GM12874 (cell line): ENCODE results near the gene CPD.

Source experiments
- CTCF ChIP-seq: IDR thresholded peaks from 2 replicates; pipeline ENCODE4 v1.5.1; 2011; ENCODE audit warnings: low read depth, mild to moderate bottlenecking, control low read depth, low read length, moderate library complexity; ENCODE audit not compliant: insufficient read depth

CPD gene

GRCh38 chr17:30393911-30394867 is 15.5 kb downstream of the CPD start:
- no peak for TF ChIP-seq CTCF

- no peak for TF ChIP-seq CTCF
Observed at GRCh38 chr17:30395398-30396022, 16.8 kb downstream of the CPD start.

- no peak for TF ChIP-seq CTCF
Observed at GRCh38 chr17:30396129-30396528, 17.4 kb downstream of the CPD start.

- TF ChIP-seq CTCF = no peak
Observed at GRCh38 chr17:30396612-30397011, 17.9 kb downstream of the CPD start.

- no peak for TF ChIP-seq CTCF
Observed at GRCh38 chr17:30398328-30399041, 19.8 kb downstream of the CPD start.

- TF ChIP-seq CTCF = no peak
Observed at GRCh38 chr17:30401097-30401496, 22.4 kb downstream of the CPD start.

GRCh38 chr17:30405161-30405560 is 26.4 kb downstream of the CPD start:
- TF ChIP-seq CTCF = no peak
